SH-SY5Y (cell line): Measurements from ENCODE around the gene IFT122.

Experiments used
- GATA2 ChIP-seq: IDR thresholded peaks from 2 replicates; pipeline ENCODE4 v1.6.1; 2011; ENCODE audit warnings: mild to moderate bottlenecking, low read depth, low read length
- GATA3 ChIP-seq: IDR thresholded peaks from 2 replicates; pipeline ENCODE4 v1.6.1; 2011; ENCODE audit warnings: low read depth, mild to moderate bottlenecking, low read length, moderate library complexity

- TF ChIP-seq GATA2 (no peak), GATA3 (no peak)
Observed at GRCh38 chr3:129530821-129531220, 90.8 kb downstream of the IFT122 start.
